HG02981 (cell line): ENCODE results near the gene NXT1.

ENCODE experiments used
- ATAC-seq: cut with Tn5 transposase; IDR thresholded peaks from one replicate; pipeline ENCODE4 v1.9.1; 2021; ENCODE audit warnings: mild to moderate bottlenecking, moderate library complexity; ENCODE audit not compliant: unreplicated experiment

The NXT1 gene

DNA sequence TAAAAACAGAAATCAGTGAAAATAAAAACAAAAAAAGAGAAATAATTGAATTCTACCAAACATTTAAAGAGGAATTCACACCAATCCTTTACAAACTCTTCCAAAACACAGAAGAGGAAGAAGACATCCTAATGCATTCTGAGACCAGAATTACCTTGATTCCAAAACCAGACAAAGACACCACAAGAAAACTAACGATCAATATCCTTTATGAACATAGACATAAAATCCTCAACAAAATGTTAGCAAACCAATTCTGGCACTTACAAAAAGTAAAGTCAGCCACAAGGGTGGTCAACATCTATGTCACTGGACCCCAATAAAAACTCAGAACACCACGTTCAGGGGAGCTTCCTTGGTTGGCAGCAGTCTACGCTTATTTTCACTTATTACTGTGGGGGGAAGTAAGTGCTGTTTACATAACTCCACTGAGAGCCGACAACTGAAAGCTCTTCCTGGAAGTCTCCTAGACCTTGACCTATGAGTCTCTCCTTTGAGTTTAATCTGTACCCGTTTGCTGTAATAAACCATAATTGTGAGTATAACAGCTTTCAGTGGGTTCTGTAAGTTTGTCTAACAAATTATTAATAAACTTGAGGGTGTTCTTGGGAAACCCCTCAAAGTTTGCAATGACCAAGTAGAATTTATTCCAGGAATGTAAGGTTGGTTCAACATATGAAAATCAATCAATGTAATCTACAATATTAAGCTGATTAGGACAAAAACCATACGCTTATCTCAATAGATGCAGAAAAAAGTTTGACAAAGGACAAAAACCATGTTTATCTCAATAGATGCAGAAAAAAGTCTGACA, 35.9 kb downstream of the NXT1 start:
- ATAC-seq, result no peak

DNA sequence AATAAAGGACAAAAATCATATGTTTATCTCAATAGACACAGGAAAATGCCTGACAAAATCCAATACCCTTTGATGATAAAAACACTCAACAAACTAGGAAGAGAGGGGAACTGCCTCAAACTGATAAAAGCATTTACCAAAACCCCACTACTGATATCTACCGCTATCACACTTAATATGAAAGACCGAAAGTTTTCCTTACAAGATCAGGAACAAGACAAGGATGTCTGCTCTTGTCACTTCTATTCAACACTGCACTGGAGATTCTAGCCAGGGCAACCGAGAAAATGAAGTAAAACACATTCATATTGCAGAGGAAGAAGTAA, 36.5 kb downstream of the NXT1 start:
- no peak for ATAC-seq

DNA sequence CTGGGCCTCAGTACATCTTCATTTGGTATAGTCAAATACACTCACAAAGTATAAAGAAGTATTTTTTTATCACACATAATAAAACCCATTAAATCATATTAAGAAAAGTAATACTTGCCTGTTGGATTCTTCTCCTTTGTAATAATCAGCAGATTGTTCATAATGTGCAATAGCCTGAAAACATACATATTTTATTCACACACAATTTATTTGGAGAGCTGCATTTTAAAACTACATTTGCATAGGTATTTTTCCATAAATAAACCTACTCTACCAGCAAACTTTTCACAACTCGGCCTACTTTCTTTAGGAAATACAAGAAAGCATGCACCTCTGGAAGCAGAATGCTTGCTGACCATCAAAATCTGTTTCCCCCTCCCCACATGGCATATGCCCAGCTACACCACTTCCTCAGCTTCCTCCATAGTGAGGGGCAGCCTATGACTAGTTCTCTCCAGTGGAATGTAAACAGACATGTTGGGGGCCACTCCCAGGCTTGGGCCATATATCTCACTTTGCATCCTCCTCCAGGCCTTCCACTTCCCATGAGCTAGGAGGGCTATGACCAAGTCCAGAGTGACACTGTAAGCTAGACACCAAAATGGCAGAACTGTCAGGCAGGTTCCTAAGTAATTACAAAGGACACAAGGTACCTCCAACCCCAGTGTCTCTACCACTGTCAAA, 39.6 kb downstream of the NXT1 start:
- no peak for ATAC-seq

GRCh38 chr20:23391707-23392310, 41.2 kb downstream of the NXT1 start:
- ATAC-seq, result no peak

DNA sequence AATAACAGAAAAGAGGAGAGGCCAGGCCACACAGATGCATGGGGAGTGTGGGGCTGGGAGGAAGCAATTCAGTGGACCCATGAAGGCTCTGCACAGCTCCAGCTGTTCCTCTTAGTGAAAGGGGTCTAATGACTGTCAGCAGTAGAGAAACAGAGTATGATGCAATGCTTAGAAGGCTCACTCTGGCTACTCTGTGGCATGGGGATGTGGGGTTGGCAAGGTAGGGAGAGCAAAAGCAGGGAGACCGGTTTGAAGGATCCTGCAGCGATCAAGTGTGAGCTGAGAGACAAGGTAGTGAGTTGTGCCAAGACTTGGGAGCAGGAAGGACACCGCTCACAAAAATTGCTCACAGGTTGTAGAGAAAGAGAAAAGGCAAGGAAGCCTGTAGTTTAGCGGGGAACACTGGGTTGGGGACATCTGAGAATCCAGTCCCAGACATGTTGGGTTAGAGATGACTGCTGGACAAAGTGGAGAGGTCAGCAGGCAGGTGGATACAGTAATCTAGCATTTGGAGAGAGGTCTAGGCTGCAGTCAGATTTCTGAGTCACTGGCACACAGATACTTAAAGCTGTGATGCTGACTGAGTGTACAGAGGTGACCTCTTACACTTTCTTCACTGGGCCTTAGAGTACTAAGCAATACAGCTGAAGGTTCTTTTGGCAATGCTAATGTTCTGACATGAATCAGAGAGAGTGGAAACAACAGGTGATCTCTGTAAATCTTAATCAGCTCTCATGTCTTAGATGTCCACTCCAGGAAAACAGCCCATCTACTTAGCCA, 43.6 kb downstream of the NXT1 start:
- ATAC-seq, result no peak

GRCh38 chr20:23396950-23397627, 46.5 kb downstream of the NXT1 start:
- ATAC-seq, result no peak

DNA sequence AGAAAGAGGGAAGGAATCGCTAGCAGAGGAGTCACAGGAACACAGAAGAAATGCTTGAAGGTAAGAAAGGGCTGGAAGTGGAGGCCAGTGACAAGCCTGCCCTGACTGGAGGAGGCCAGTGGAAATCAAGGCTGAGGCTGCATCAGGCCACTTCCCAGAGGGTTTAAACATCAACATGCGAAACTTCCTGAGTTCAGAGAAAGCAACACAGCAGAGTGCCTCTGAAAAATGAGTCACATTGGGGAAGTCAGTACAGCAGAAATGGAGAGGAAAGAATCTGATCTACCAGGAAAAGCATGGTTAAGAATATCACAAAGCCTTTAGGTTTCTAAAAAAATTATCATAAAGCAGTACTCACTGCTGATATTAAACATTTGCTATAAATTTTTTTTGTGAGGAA, 47.4 kb downstream of the NXT1 start:
- no peak for ATAC-seq

- peak; percentile 68 for ATAC-seq
Observed at GRCh38 chr20:23399568-23400241, 49.1 kb downstream of the NXT1 start.

DNA sequence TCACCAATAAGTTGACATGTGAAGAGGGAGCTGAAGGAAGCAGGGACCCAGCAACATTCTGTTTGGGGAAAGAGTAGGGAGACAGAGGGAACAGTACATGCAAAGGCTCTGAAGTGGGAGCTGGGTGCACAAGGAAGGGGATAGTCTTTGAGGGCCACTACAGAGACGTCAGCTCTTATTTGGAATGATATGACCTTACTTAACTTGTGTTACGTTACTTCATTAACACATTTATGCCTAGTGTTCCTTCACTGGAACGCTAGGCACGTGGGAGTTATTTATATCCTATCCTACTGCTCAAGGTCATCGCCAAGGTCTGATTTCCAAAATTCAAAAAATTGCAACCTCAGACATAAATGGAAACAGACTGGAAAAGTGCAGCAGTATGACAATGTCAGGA, 50.5 kb downstream of the NXT1 start:
- no peak for ATAC-seq

DNA sequence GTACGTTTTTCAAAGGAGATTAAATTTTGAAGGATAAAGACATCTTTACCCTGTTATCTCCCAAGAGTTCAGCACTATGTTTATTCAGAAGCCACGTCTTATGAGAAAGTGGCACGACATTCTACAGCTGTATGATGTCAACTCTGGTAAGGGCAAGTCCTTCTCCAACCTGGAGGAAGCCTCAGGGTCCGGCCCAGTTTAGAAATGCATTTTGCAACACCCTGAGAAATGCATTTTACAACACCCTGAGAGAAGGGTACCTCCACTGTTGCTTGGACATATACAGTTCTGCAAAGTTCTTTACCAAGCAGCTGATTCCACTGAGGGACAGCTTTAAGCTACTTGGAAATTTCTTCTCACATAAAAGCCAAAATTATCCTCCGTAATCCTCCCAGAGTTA, 53.2 kb downstream of the NXT1 start:
- no peak for ATAC-seq

DNA sequence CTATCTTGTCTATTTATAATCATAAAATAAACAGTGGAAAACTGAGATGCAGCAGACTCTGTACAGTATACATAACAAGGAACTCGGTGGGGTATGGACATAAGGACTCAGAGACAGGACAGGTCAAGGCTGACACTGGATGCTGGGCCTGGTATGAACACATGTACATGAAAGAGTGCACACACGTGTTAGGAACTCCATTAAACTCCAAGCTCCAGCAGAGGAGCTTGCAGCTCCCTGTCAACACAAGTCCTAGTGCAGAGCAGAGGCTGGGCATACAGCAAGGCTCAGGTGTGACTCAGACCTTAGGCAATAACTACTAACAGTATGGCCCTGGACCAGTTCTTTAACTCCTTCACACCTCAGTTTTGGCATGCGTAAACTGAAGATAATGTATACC, 53.6 kb downstream of the NXT1 start:
- no peak for ATAC-seq
